Right lobe of liver (tissue), 6 donors: ENCODE measurements around the gene GRAMD2A. TPM values are rescaled to one million over a fixed set of nuclear protein-coding genes. Genes with fewer than 3 reads are reported as not detected.
A peak's percentile ranks its signal among the peaks of the same experiment; 100 is the strongest.

Experiments
- ATAC-seq, 4 donors: fragments of 200-7000 bp; cut with Tn5 transposase; one replicate each; pipeline ENCODE4 v1.9.1; 2020; ENCODE audit warnings: mild to moderate bottlenecking in 4 of 4, moderate library complexity in 4 of 4
- DNase-seq, 3 donors: peaks; one replicate each; pipeline ENCODE4 v3.0.0-alpha.2; 2020
- H3K27ac ChIP-seq, 3 donors: fragments of 200-600 bp; one replicate each; pipeline ENCODE4 v1.8.0; 2022
- H3K27me3 ChIP-seq, 2 donors: fragments of 200-600 bp; one replicate each; pipeline ENCODE4 v1.8.0; 2022
- H3K36me3 ChIP-seq, 4 donors: fragments of 200-600 bp; sonication (generic) in 1 of 4; one replicate each; pipeline versions ENCODE4 v1.5.1 to v1.8.0; 2017 to 2022; ENCODE audit warnings: control low read depth in 1 of 4
- H3K4me1 ChIP-seq, 4 donors: fragments of 200-600 bp; sonication (generic) in 1 of 4; one replicate each; pipeline versions ENCODE4 v1.5.1 to v1.8.0; 2017 to 2022; ENCODE audit warnings: control low read depth in 1 of 4
- H3K4me3 ChIP-seq, 3 donors: fragments of 200-600 bp; one replicate each; pipeline ENCODE4 v1.8.0; 2022
- H3K9me3 ChIP-seq, 4 donors: fragments of 200-600 bp; sonication (generic) in 1 of 4; one replicate each; pipeline versions ENCODE4 v1.5.1 to v1.8.0; 2017 to 2022; ENCODE audit warnings: control low read depth in 1 of 4
- POLR2A ChIP-seq: fragments of 450-650 bp; IDR thresholded peaks from one replicate; pipeline ENCODE4 v1.6.1; 2017; ENCODE audit warnings: antibody characterized with exemption, mild to moderate bottlenecking
- WGBS: methylation state at CpG from one replicate; pipeline ENCODE4 v1.1.6; 2018; ENCODE audit warnings: low coverage, low lambda C conversion rate; ENCODE audit not compliant: insufficient coverage; ENCODE audit errors: missing lambda C conversion rate; 5-methylcytosine and 5-hydroxymethylcytosine counted together
- intact Hi-C, 2 donors: fragments of 100-400 bp; cut with DNase I; formaldehyde crosslinking; loops; one replicate each; pipeline versions ENCODE4 v1.11.2 to v1.14.1; 2022
- total RNA-seq, 6 experiments: library from RNA; depleted of rRNA in 2 of 6; stranded (reverse); fragments of >200 nt in 2 of 6; fragmentation: NEBNext Ultra II Directional in 3 of 6; extraction: Animal tissue kit (Norgen Biotek cat#: 25700) in 3 of 6; gene quantifications; one replicate each; pipeline versions ENCODE4 v1.1.0 to v1.2.4, GENCODE V29; 2016 to 2023
- TF ChIP-seq, protein P1 (sequence below), 4 donors: fragments of 200-600 bp in 3 of 4; fragments of 450-650 bp in 1 of 4; IDR thresholded peaks; one replicate each; pipeline versions ENCODE4 v1.5.1 to v1.8.0; 2016 to 2022; ENCODE audit warnings: antibody characterized with exemption in 4 of 4, mild to moderate bottlenecking in 2 of 4
- donor health status: DM: no; HTN: yes; CAD: no.
- donor health status: DM: no; HTN: no; CAD: no.
- donor health status: DM: no; HTN: no; CAD: no.
- donor health status: DM: no; HTN: yes; CAD: no.
- donor health status: DM: no; HTN: yes; CAD: no.

GRAMD2A gene
- total RNA-seq, 6 experiments from 2014 or later = not detected

GRCh38 chr15:72200395-72201237, 3.0 kb upstream of the GRAMD2A start:
- no peak overlapping the region for H3K27ac ChIP-seq
- H3K4me1 ChIP-seq = peaks cover 0 to 5% (median 0%) of the 10 kb centered on the region in 4 donors
- intact Hi-C loops = loop anchor here in 1 of 2 donors (10.0 kb wide), 1 partner anchor 84 kb away; no protein-coding TSS in a partner anchor

DNA sequence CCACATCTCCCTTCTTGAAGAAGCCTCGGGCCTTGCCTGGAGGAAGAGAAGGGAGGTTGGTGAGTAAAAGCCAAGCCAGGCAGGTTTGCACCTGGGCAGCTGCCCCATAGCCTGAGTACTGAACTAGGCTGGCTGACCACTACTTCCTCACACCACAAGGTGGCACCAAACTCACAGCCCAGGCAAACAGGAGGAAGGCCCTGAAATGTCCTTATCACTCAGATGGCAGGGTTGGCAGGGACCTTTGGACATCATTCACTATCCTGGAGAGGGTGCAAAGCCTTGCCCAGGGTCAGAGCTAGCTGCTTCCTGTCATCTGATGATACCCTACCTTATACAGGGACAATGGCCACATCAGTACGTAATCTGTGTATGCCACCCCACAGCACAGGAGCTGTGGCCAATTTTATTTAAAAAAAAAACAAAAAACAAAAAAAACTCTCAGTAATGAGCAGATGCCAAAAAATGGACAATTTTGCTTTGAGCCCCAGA, 2.2 kb upstream of the GRAMD2A start:
- Histone ChIP-seq H3K4me1 (peaks cover 0 to 5% (median 0%) of the 10 kb centered on the region in 4 donors), H3K9me3 (no peaks in the 10 kb centered on the region), H3K27me3 (peaks cover 0 to 8% of the 10 kb centered on the region in 2 donors), H3K4me3 (no peak overlapping the region), H3K27ac (no peak overlapping the region), H3K36me3 (peaks cover 0 to 10% (median 0%) of the 10 kb centered on the region in 4 donors)
- WGBS = 22% methylated on average over 1 of the region's 2 CpGs
- ATAC-seq (peak; percentile 92 to 97 (median 94)), DNase-seq (peak; percentile 74 to 87 (median 82))
- TF ChIP-seq, protein P1, sequence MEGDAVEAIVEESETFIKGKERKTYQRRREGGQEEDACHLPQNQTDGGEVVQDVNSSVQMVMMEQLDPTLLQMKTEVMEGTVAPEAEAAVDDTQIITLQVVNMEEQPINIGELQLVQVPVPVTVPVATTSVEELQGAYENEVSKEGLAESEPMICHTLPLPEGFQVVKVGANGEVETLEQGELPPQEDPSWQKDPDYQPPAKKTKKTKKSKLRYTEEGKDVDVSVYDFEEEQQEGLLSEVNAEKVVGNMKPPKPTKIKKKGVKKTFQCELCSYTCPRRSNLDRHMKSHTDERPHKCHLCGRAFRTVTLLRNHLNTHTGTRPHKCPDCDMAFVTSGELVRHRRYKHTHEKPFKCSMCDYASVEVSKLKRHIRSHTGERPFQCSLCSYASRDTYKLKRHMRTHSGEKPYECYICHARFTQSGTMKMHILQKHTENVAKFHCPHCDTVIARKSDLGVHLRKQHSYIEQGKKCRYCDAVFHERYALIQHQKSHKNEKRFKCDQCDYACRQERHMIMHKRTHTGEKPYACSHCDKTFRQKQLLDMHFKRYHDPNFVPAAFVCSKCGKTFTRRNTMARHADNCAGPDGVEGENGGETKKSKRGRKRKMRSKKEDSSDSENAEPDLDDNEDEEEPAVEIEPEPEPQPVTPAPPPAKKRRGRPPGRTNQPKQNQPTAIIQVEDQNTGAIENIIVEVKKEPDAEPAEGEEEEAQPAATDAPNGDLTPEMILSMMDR (IDR thresholded peaks at IDR 0.05) = peak; percentile 93 to 96 (median 94)
- no peak for TF ChIP-seq POLR2A
- intact Hi-C loops = loop anchor here (10.0 kb wide), 1 partner anchor 85 kb away; no protein-coding TSS in a partner anchor

More at GRCh38 chr15:72200395-72201237, 3.0 kb upstream of the GRAMD2A start:
- TF ChIP-seq, protein P1 (IDR thresholded peaks at IDR 0.05) = no peak
- TF ChIP-seq POLR2A = no peak
- ATAC-seq = no peak
- DNase-seq = no peak
- H3K27me3 ChIP-seq = peaks cover 0 to 8% of the 10 kb centered on the region in 2 donors
- no peaks in the 10 kb centered on the region for H3K9me3 ChIP-seq
- WGBS = 83% methylated on average over 8 of the region's 15 CpGs
- H3K4me3 ChIP-seq = no peak overlapping the region
- H3K36me3 ChIP-seq = peaks cover 0 to 16% (median 0%) of the 10 kb centered on the region in 4 donors

GRCh38 chr15:72199205-72199515, 1.6 kb upstream of the GRAMD2A start:
- Histone ChIP-seq H3K27ac (no peak overlapping the region), H3K27me3 (peaks cover 0 to 8% of the 10 kb centered on the region in 2 donors), H3K4me3 (no peak overlapping the region), H3K4me1 (peaks cover 0 to 5% (median 0%) of the 10 kb centered on the region in 4 donors), H3K36me3 (peaks cover 0 to 10% (median 0%) of the 10 kb centered on the region in 4 donors), H3K9me3 (no peaks in the 10 kb centered on the region)
- intact Hi-C loops = loop anchor here in 1 of 2 donors (10.0 kb wide), 1 partner anchor 86 kb away; no protein-coding TSS in a partner anchor
- no CpG with 5 or more reads among the region's 2 CpGs for WGBS
- TF ChIP-seq, protein P1 (IDR thresholded peaks at IDR 0.05) = no peak
- TF ChIP-seq POLR2A = no peak
- DNase-seq = no peak
- no peak for ATAC-seq

GRCh38 chr15:72198356-72199204, 993 bp upstream of the GRAMD2A start:
- peaks cover 0 to 8% of the 10 kb centered on the region in 2 donors for H3K27me3 ChIP-seq
- DNase-seq = no peak
- TF ChIP-seq, protein P1 (IDR thresholded peaks at IDR 0.05) = no peak
- TF ChIP-seq POLR2A = no peak
- H3K27ac ChIP-seq = no peak overlapping the region
- H3K36me3 ChIP-seq = peaks cover 0 to 10% (median 0%) of the 10 kb centered on the region in 4 donors
- H3K4me1 ChIP-seq = peaks cover 0 to 5% (median 0%) of the 10 kb centered on the region in 4 donors
- H3K9me3 ChIP-seq = no peaks in the 10 kb centered on the region
- ATAC-seq = no peak
- WGBS = 30% methylated on average over 4 of the region's 11 CpGs
- intact Hi-C loops = loop anchor here in 1 of 2 donors (10.0 kb wide), 1 partner anchor 86 kb away; no protein-coding TSS in a partner anchor
- H3K4me3 ChIP-seq = no peak overlapping the region
